ENCODE data around the gene HOXD11. TPM values are rescaled to one million over a fixed set of nuclear protein-coding genes. Genes with fewer than 3 reads are reported as not detected.
A peak's percentile ranks its signal among the peaks of the same experiment; 100 is the strongest.

The HOXD11 gene
- total RNA-seq, 4 donors from 2014 or later, result not detected

DNA sequence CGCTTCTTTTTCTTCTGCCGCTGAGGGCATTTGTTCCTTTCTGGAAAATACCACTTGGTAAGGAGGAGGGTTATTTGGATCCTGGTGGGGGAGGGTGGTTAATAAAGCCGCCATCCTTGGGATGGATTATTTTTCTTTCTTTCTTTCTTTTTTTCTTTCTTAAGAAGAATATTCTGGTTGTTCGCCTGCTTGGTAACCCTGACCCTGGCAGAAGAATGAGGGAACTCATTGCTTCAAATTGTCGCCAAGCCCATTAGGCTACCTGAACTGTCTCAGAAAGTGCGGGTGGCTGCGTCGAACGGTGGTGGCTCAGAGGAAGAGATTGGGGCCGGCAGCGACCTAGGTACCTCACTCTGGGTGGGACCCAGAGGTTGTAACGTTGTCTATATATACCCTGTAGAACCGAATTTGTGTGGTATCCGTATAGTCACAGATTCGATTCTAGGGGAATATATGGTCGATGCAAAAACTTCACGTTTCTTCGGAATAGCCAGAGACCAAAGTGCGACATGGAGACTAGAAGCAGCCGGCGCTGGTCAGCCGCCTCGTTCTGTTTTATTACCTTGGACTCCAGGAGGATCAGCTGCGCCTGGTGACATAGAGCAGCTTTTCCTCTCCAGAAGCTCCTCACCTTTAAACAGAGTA is 43.0 kb downstream of the HOXD11 start:
- DNase-seq, result no peak
- Histone ChIP-seq H3K27ac (no peak overlapping the region), H3K4me1 (peaks cover 0 to 5% of the 10 kb centered on the region in 2 donors), H3K27me3 (peaks cover 61% of the 10 kb centered on the region), H3K4me3 (replicated peaks in 1 of 3) (no peak overlapping the region), H3K36me3 (no peaks in the 10 kb centered on the region), H3K9me3 (no peaks in the 10 kb centered on the region)
- WGBS, 2 donors, result 30 to 34% methylated on average over 24 of the region's 24 CpGs
- intact Hi-C loops (cut with DNase I), result no loop called here
- no peak for TF ChIP-seq POLR2A (IDR thresholded peaks at IDR 0.05)
- TF ChIP-seq, protein P1, sequence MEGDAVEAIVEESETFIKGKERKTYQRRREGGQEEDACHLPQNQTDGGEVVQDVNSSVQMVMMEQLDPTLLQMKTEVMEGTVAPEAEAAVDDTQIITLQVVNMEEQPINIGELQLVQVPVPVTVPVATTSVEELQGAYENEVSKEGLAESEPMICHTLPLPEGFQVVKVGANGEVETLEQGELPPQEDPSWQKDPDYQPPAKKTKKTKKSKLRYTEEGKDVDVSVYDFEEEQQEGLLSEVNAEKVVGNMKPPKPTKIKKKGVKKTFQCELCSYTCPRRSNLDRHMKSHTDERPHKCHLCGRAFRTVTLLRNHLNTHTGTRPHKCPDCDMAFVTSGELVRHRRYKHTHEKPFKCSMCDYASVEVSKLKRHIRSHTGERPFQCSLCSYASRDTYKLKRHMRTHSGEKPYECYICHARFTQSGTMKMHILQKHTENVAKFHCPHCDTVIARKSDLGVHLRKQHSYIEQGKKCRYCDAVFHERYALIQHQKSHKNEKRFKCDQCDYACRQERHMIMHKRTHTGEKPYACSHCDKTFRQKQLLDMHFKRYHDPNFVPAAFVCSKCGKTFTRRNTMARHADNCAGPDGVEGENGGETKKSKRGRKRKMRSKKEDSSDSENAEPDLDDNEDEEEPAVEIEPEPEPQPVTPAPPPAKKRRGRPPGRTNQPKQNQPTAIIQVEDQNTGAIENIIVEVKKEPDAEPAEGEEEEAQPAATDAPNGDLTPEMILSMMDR (IDR thresholded peaks at IDR 0.05), result no peak

DNA sequence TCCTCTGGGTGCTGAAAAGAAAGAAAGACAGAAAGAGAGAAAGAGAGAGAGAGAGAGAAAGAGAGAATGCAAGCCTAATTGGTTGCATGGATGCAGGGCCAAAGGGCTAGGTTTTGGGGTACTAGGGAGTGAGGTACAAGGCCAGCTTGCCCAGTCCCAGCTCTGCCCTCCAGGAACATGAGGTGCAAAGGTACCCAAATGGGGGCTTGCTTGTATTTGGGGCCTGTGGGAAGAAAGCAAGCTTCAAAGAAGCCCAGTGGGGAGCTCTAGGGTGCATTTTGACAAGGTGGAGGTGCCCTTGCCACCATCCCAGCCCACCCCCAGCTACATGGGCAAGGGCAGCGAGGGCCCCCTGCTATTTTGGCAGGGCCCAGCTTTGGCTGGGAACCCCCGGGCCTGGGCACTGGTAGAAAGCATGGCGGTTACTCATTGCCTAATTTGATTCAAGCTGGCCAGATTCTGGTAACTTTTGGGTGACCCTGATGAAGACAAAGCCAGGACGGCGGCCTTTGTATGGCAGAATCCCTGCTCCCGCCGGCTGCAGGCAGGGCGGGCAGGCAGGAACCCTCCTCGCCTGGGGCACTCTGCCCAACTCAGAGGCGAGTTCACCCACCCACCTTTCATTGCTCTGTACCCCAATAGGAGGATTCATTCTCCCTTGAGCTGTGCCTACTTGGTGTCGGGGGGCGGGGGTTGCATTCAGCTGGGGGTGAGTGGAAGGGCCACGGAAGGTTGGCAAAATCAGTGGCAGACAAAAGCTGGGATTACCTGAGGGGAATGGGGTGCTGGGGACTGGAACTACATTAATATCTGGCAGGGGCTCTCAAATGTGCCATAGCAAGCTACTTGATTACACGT is 43.7 kb downstream of the HOXD11 start:
- Histone ChIP-seq H3K4me1 (peaks cover 0 to 5% of the 10 kb centered on the region in 2 donors), H3K9me3 (no peaks in the 10 kb centered on the region), H3K27ac (no peak overlapping the region), H3K4me3 (replicated peaks in 1 of 3) (no peak overlapping the region), H3K36me3 (no peaks in the 10 kb centered on the region), H3K27me3 (peaks cover 62% of the 10 kb centered on the region)
- 23 to 32% methylated on average over 10 to 13 of the region's 14 CpGs for WGBS, 2 donors
- DNase-seq, result no peak
- TF ChIP-seq, protein P1 (IDR thresholded peaks at IDR 0.05), result no peak
- no peak for TF ChIP-seq POLR2A (IDR thresholded peaks at IDR 0.05)
- intact Hi-C loops (cut with DNase I), result no loop called here

DNA sequence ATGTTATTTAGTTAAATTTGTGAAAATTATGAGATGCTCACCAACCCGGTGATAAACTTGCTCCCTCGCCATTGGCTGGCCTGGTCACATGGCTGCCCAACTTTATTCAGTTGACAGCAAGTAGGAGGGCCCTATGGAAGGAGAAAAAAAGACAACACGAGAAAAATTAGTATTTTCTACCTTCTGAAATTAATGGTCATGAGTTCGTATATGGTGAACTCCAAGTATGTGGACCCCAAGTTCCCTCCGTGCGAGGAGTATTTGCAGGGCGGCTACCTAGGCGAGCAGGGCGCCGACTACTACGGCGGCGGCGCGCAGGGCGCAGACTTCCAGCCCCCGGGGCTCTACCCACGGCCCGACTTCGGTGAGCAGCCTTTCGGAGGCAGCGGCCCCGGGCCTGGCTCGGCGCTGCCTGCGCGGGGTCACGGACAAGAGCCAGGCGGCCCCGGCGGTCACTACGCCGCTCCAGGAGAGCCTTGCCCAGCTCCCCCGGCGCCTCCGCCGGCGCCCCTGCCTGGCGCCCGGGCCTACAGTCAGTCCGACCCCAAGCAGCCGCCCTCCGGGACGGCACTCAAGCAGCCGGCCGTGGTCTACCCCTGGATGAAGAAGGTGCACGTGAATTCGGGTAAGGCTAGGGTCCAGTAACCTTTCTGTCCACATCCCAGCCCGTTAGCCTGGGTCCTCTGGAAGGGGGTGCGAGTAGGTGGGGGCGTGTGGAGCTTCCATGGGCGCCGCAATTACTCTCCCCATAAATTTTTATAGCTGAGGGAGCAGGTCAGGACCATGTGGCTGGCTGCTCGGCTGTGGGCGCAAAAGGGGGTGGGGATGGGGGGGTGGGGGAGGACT is 44.6 kb downstream of the HOXD11 start, which contains the start of gene HOXD4:
TSS of gene HOXD4 (plus strand) at position 109 of the 846 bp plus-strand sequence. CDS start at position 193, 84 bp downstream.
- H3K27ac ChIP-seq, result no peak within 1 kb of the TSS
- peaks cover 0 to 5% of the 10 kb centered on the region in 2 donors for H3K4me1 ChIP-seq
- intact Hi-C loops (cut with DNase I), result no loop called here
- H3K27me3 ChIP-seq, result peaks cover 69% of the 10 kb centered on the region
- DNase-seq, result no peak
- TF ChIP-seq, protein P1 (IDR thresholded peaks at IDR 0.05), result no peak
- no peak for TF ChIP-seq POLR2A (IDR thresholded peaks at IDR 0.05)
- H3K4me3 ChIP-seq (replicated peaks in 1 of 3), result peak within 1 kb of the TSS in 1 of 3 donors; percentile 5
- 23 to 29% methylated on average over 33 to 43 of the region's 55 CpGs for WGBS, 2 donors
- no peaks in the 10 kb centered on the region for H3K36me3 ChIP-seq
- no peaks in the 10 kb centered on the region for H3K9me3 ChIP-seq

DNA sequence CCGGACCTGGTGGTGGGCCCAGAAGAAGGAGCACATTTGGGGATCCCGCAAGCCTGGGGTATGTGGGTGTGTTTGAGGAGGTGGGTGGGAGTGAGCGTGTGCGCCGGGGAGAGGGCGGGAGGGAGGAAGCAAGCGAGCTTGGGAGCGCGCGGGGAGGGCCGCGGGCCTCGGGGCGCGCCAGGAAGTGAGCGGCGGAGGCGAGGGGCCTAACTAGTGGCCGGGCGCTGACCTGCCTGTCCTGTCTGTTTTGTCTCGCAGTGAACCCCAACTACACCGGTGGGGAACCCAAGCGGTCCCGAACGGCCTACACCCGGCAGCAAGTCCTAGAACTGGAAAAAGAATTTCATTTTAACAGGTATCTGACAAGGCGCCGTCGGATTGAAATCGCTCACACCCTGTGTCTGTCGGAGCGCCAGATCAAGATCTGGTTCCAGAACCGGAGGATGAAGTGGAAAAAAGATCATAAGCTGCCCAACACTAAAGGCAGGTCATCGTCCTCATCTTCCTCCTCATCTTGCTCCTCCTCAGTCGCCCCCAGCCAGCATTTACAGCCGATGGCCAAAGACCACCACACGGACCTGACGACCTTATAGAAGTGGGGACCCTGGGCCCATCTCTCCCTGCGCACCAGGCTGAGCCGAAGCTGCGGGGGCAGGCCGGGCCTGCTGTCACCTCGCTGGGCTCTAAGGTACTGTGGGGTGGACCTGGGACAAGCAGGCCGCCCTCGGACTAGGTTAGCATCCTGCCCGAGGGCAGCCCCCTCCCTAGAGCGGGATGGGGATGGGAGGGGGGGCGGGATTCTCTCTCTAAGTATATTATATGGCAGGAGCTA is 45.5 kb downstream of the HOXD11 start:
- intact Hi-C loops (cut with DNase I), result no loop called here
- Histone ChIP-seq H3K4me1 (peaks cover 5% of the 10 kb centered on the region in 2 donors), H3K27ac (no peak overlapping the region), H3K9me3 (no peaks in the 10 kb centered on the region), H3K4me3 (replicated peaks in 1 of 3) (no peak overlapping the region), H3K27me3 (peaks cover 71% of the 10 kb centered on the region), H3K36me3 (no peaks in the 10 kb centered on the region)
- 17 to 29% methylated on average over 25 to 31 of the region's 48 CpGs for WGBS, 2 donors
- no peak for DNase-seq
- TF ChIP-seq POLR2A (IDR thresholded peaks at IDR 0.05), result no peak
- TF ChIP-seq, protein P1 (IDR thresholded peaks at IDR 0.05), result no peak
